Stimulated activated CD4-positive, alpha-beta T cell treated with anti-CD3 and anti-CD28 coated beads, Interleukin-4, amount 100 ng/mL, for 24 hours (primary cell): ENCODE data around the gene HVCN1.
A peak's percentile ranks its signal among the peaks of the same experiment; 100 is the strongest.
"Not testable (repeated sequence)": the region's sequence is repeated elsewhere in the genome, so short reads cannot be mapped to it uniquely, and the experiment has no call there.

ENCODE experiments used
- DNase-seq: peaks from one replicate; pipeline ENCODE4 v3.0.0-alpha.2; 2020

The HVCN1 gene, protein sequence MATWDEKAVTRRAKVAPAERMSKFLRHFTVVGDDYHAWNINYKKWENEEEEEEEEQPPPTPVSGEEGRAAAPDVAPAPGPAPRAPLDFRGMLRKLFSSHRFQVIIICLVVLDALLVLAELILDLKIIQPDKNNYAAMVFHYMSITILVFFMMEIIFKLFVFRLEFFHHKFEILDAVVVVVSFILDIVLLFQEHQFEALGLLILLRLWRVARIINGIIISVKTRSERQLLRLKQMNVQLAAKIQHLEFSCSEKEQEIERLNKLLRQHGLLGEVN

DNA sequence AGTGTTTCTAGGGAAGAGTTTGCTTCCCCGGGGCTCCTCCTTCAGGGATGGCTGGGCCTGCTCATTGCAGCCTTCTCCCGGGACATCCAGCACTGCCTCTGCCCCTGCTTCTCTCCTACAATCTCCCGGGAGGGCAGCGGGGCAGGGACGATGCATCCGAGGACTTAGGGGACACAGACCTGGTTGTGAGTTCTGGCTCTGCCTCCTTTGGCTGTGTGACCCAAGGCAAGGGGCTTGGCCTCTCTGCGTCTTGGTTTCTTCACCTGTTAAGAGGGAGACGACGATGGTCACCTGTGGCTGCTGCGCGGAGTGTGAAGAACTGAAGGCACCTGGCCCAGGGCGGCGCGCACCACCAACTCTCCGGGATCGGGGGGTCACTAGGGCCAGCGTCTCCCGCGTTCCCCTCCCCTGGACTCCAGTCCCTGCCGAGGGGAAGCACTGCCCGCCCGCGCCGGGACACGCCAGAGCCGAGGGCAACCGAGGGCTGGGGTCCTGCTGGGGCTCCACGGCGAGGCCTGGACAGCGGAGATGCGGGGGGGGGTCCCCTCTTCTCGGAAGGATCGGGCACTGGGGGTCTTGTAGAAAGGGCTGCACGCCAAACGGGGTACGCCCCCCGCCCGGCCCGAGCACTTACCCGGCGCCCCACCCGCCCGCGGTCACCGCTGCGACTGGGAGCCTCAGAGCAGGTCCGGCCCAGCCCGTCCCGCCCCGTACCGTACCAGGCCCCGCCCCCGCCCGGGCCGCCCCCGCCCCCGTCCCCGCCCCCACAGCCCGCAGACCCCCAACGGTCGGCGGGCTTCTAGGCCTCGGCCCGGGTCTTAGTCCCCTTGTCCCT lies at the start of gene HVCN1:
HVCN1 (minus strand) TSS at position 670 of the 835 bp plus-strand sequence. CDS start 5,870 bp downstream, outside the sequence.
- peak; percentile 14 for DNase-seq

DNA sequence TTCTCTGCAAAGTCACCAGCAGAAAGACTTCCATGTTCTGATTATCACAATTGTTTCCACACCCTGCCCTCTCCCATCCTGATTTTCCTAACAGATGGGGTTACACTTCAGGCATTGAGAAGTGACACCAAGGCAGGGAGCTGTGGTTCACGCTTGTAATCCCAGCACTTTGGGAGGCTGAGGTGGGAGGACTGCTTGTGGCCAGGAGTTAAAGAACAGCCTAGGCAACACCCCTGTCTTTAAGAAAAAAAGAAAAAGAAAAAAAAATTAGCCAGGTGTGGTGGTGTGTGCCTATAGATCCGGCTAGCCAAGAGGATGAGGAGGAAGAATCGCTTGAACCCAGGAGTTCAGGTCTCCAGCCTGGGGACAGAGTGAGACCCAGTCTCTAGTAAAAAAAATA lies 48.6 kb upstream of the HVCN1 start:
- DNase-seq, result no peak

DNA sequence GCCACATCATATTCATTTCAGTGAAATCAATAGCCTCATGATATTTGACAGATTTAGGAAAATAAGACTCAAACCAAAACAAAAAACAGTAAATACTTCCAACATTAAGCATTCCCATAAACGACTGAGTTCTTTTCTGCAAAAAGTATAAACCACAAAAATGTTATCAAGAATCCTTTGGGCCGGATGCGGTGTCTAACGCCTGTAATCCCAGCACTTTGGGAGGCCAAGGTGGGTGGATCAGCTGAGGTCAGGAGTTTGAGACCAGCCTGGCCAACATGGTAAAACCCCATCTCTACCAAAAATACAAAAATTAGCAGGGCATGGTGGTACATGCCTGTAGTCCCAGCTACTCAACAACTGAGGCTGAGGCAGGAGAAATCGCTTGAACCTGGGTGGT lies 48.1 kb upstream of the HVCN1 start:
- not testable (repeated sequence) for DNase-seq

DNA sequence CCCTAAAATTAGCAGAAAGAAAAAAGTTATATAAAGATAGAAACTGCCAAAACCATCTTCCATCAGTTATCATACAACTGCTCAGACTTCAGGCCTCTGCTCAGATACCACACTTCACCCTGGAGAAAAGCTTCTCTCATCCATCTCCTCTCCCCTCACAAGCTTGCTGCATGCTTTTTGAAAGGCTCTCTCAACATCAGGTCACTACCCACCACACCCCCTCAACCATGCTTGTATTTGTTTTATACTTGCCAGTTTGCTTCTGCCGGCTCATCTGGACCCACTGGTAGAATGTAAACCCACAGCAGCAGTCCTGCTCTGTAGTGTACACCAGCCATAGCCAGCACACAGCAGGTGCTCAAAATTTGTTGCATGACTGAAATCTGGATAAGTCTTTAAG lies 45.0 kb upstream of the HVCN1 start:
- no peak for DNase-seq

DNA sequence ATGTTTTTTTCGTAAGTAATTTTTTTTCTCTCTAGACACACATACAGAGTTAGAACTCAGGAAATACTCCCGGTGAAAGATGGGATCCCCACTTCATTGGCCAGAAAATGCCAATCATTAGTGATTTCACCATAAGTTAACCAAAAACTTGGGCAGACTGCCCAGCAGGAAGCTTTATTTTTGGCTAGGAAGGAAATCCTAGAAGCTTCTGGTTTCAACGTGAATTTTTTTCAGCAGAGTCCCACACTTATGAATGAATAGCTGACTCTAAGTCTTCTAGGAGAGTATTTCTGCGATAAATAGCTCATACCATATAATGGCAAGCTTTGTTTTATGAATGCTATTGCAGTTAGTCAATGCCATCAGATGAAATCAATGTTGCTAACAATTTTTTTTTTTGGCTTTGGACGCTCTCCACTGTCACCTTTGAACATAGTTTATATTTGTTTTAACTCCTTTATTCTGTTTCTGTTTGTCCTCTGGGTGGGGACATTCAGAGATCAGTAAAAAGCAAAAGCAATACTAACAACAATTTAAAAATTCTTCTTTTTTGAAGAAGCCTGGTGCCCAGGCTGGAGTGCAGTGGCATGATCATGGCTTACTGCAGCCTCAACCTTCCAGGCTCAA lies 44.3 kb upstream of the HVCN1 start:
- no peak for DNase-seq

DNA sequence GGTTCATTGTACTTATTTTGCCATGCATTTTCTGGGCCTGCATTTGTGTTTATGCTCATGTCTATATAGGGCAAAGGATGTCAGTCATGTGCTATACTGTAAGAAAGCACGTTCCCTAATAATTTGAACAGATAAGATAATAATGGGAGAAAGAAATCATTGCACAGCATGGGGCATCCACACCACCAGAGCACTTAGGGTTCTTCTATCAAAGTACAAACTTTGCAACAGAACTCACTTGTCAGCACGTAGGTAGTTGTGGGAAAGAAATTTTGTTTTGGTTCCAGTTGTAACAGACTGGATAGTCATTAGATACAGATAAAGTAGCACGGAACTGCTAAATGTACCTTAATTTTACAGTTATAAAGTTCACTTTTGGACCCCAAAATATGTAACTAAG lies 43.7 kb upstream of the HVCN1 start:
- no peak for DNase-seq

DNA sequence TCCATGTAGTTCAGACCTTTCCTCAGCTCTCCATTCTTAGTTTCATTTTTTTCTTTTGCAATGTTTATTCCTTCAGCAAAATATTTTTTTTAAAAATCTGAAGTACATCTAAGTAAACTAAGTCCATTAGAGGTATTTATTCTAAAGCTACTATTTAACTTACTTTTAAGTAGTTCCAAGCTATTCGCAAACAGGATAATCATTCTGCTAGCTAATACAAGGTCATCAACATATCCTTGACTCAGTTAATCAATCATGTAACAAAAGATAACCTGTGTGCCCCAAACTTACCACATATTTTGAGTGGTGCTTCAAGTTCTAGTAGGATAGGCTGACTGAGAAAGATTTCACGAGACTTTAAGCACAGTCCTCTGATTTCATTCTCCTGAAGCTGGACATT lies 42.6 kb upstream of the HVCN1 start:
- DNase-seq, result no peak

DNA sequence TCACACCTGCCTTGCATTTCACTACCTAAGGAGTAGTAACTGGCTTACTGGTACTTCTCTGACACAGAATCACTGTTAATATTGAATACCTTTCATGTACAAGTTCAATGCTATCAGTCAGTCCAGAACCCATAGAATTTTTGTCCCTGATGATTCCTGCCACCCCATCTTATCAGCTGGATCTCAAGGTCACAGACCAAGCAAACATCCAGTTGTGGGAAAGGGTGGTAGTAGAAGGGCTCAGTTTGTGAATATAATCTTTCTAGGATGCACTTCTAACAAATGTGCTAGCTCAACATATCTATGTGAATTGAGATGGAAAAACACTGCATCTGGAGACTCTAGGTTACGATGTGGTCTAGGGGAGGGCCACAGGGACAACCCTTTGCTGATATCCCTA lies 39.7 kb upstream of the HVCN1 start:
- no peak for DNase-seq

DNA sequence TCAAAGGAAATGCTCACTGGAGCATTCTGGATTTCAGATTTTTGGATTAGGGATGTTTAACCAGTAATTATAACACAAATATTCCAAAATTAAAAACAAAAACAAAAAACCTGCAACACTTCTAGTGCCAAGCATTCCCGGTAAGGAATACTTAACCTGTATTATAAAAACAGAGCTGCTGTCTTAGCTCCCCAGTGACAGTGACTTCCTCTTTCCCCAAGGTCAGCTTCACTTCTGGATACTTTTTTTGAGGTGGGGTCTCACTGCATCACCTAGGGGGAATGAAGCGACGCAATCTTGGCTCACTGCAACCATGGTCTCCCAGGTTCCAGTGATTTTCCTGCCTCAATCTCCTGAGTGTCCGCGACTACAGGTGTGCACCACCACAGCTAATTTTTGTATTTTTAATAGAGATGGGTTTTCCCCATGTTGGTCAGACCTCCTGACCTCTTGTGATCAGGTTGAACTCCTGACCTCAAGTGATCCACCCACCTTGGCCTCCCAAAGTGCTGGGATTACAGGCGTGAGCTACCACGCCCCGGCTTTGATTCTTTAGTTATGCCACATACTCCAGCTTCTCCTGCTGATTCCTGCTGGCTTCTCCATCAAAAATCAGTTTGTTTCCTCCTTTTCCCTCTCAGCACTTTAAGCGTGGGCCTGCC lies 37.9 kb upstream of the HVCN1 start:
- DNase-seq, result no peak

DNA sequence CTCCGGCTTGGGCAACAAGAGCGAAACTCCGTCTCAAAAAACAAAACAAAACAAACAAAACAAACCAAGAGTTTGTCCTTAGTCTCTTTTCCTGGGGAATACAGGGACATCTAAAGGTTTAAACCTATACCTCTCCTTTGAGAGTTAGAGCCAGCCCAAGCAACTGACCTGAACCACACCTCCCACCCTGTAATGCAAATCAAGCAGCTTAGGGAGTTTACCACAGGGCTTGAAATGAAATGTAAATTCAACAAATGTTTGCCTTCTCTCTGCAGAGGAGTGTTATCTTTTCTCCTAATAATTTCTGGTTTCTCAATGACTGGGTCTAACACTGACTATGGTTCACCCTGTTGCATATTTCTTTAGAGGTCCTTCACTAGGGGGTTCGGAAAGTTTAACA lies 37.1 kb upstream of the HVCN1 start:
- no peak for DNase-seq

DNA sequence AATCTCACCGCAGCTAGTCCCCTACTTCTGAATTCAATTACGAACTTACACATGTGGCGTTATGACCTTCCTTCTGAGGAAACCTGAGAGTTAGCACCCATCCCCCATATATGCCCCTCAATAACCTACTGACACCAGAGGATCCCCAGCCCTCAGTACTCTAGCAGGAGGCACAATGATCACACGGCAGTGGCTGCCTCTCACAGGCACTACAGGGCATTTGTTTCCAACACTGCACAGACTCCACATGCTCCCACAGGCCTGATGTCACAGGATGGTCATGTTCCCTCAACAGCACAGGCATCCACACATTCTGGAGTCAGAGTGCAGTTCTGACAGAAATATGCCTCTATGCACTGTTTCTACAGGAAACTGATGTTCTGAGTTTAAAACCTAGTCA lies 36.4 kb upstream of the HVCN1 start:
- no peak for DNase-seq

DNA sequence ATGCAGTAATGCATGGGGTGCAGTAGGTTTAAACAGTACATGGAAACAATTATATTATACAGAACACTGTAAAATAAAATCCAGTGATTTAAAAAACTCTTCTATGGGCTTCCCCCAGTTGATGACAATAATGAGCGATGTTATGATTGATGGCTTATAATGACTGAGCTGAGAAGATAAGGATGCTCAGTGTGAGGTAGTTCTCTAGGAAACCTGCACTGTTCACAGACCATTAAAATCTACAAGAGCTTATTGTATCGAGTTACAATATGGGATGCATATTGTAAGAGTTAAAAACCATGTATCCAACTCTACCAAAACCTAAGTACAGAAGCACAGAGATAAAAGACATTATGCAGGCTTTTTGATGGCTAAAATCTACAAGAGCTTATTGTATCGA lies 34.0 kb upstream of the HVCN1 start:
- DNase-seq, result not testable (repeated sequence)

DNA sequence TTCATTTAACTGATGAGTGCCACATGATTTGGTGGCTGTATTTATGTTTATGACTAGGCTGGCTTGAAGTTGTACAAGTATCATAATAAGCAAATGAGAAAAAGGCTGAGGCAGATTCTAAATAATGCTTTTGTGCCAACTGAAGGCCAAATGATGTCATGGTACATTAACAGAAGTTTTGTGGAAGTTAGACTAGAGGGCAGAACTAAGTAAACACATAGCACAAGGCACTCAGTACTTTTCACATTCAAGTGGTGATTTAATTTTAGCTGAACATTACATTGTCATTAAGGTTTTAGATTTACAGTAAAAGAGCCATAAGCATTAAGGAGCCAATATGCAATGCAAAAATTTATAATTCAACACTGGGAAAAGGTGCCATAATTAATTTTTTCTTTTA lies 32.7 kb upstream of the HVCN1 start:
- no peak for DNase-seq

DNA sequence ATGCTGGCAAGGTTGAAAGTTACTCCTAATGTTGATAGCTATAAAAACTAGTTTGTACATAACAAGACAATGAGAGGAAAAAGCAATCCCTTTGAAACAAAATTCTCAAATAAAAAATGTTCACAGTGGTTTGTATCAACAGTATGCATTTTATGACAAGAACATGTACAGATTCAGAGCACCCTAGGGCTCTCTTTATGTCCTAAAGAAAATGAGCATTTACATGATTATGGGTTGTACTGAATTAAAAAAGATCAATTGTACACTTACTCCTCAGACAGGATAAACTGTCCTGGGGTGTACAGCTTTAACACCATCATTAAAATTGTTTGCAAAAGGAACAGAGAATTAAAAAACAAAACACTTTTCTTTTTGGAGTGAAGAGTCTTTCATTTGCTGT lies 31.6 kb upstream of the HVCN1 start:
- no peak for DNase-seq

DNA sequence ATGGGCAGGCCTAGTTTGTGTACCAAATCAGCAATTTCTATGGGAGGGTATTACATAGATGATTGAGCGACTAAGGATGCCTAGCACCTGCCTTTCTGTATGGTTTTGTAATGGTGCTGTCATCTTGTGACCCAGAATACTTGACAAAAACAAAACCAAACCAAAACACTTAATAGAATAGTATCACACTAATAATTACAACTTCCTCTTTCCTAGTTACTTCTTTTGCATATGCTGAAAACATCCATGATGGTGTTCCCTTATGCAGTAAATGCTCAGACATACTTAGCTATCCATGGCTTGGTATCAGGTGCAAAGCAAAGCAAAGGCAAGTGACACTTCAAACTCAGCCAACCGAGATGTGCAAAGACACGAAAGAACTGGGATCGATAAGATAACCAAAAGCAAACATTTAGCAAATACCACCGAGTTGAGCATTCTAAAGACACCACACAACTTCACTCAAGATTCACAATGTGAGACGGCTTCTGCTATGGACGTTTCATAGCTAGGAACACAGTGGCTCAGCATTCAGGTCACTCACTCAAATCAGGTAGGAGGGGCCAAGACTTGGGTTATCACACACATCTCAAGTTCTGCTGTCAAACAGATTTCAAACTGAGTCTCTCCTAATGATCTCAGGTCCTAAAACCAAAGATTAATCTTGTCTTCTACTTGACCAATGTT lies 29.4 kb upstream of the HVCN1 start:
- no peak for DNase-seq

DNA sequence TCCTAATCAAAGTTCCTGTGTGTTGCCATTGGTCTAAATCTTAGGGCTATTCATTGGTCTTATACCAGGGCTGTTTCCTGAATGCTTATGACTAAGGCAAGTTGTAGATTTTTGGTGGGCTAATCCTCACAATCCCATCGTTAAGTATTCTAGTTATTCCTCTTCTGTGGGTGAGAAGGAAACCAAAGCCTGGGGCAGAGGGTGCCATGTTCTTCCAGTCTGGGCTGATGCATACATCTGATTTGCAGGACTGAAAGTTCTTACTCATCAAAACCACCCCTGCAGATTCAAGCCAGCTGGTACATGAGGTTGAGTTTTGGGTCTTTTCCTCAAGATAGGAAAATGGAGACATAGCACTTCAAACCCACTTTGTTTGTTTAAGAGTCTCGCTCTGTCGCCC lies 28.1 kb upstream of the HVCN1 start:
- peak; percentile 26 for DNase-seq

DNA sequence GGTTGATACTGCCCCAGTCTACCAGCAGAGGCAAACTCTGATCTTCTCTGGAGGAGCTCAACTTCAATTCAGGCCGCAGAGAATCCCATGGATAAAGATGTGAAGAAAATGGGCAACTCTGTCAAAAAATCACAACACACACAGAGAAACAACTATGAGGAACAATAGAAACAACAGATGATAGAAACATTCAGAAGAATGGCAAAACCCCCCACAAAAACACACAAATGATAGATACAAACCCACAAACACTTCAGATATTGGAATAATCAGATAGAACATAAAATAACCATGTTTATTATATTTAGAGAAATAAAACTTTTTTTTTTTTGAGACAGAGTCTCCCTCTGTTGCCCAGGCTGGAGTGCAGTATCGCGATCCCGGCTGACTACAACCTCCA lies 20.0 kb upstream of the HVCN1 start:
- DNase-seq, result no peak

DNA sequence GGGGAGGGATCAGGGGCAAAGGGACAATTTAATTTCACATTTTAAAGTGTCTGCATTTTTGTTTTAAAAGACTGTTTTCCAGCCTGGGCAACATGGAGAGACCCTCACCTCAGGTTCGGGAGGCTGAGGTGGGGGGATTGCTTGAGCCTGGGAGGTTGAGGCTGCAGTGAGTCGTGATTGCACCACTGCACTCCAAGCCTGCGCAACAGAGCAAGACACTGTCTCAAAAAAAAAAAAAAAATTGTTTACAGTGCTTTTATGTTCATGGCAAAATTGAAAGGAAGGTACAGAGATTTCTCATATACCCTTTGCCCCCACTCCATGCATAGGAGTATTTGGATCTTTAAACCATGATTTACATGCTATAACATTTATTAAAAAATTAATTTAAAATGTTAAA lies 16.4 kb upstream of the HVCN1 start:
- DNase-seq, result no peak

DNA sequence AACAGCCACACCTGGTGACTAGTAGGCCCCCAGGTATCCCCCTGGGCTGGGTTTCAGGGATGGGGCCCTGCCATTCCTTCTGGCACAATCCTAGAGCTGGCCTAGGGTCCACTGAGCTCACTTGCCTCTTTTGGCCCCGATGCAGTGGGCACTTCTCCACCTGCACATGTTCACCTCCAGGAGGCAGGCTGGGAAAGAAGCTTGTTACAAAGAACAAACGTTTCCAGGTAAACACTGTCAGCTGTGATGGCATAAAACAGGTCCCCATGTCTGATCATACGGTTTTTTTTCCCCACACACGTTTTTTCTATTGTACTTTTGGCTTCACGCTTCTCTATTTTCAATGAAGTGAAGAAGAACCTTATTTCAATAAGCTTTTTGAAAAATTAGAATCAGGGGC lies 15.8 kb upstream of the HVCN1 start:
- no peak for DNase-seq

DNA sequence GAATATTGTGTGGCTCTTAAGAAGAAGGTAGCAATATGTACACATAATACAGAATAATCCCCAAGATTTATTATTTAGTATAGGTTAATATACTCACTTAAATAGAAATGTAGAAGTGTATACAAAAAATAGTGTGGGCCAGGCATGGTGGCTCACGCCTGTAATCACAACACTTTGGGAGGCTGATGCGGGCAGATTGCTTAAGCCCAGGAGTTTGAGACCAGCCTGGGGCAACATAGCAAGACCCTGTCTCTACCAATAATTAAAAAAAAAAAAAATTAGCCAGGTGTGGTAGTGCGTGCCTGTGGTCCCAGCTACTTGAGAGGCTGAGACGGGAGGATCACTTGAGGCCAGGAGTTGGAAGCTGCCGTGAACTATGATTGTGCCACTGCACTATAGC lies 15.3 kb upstream of the HVCN1 start:
- DNase-seq, result no peak

DNA sequence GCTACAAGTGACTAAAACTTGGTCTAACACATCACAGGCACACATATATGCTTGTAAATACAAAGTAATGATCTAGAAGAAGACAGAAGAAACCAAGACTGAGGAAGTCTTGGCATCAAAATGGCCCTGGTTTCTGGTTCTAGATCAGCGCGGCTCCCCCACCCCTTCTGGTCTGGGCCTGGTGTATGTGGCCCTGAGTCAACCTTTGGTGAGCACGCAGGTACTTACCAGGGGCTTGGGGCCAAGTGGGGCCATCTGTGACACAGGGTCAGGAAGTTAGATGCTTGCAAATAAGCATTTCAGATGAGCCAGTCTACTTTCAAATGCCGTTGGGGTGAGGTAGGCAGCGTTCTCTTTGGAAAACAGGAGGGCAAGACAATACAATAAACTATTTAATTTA lies 13.2 kb upstream of the HVCN1 start:
- no peak for DNase-seq

DNA sequence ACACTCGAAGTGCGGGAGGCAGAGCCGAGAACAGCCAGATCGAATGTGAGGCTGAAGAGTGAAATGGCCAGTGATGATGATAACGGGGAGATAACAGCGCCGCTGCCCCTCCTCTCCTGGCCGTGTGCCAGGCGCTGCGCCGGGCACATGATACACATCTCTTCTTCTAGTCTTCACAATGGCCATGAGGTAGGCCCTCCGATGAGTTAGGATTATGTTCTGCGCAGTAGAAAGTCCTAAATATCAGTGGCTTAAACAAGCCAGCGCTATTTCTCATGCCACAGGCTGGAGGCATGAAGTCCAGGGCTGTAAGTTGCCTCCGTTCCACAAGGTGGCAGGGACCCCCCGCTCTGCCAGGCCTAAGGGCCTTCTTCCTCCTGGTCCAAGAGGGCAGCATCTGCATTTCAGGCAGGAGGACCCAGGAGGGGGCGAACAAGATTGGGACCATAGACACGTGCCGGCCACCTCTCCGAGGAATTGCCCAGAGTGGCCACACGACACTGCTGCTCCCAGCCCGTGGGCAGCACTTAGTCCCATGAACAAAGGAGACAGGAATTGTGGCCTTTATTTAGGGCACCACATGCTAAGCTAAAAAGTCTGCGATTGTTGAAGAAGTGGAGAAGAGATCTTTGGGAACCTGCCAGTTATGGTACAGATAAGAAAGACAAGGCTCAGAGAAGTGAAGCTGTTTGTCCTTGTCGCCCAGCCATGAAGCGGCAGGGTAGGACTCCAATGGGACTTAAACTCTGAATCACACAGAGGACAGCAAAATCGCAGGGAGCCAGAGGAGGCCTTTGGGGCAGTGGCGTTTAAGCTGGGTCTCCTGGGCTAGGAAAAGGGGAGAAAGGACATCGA lies 10.9 kb upstream of the HVCN1 start:
- no peak for DNase-seq
